Hepatocyte (in vitro differentiated cells): Measurements from ENCODE around the gene FOXO3.

ENCODE experiments used
- EZH2 ChIP-seq: fragments of 200-600 bp; sonication (generic); IDR thresholded peaks from 2 replicates; pipeline ENCODE4 v1.6.1; 2016; ENCODE audit warnings: antibody characterized with exemption, mild to moderate bottlenecking, borderline replicate concordance
- EZH2phosphoT487 ChIP-seq: fragments of 200-600 bp; sonication (generic); IDR thresholded peaks from one replicate; pipeline ENCODE4 v1.6.1; 2018; ENCODE audit warnings: antibody characterized with exemption, mild to moderate bottlenecking, low read depth, moderate library complexity; ENCODE audit not compliant: unreplicated experiment, severe bottlenecking
- TF ChIP-seq, protein P1 (sequence below): fragments of 200-600 bp; sonication (generic); IDR thresholded peaks from 2 replicates; pipeline ENCODE4 v1.5.1; 2016; ENCODE audit warnings: antibody characterized with exemption, mild to moderate bottlenecking; ENCODE audit not compliant: poor library complexity

DNA sequence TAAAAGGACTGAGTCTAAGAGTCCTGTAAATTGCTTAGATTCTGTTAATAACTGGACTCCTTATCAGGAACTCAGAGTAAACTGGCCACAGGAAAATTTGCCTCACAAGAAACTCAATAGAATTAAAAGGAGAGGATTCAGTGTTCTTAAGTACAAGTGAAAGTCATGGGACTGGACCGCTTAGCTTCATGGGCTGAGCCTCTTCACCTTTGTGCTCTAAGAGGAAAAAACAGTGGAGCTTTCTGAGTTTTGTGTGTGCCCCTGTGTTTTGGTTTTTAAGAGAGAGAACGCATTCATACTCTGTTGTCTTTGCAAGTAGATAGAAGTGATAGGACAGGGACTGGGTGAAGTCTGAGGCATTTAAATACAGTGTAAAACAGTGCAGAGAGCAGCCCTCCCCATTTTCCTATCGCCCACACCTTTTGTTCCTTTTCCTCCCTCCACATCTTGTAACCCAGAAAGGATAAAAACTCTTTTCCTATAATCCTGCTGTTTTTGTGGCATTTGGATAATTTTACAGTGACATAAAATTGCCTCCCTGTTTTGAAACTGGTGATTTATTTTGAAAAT, 49.6 kb downstream of the FOXO3 start:
- TF ChIP-seq, protein P1, sequence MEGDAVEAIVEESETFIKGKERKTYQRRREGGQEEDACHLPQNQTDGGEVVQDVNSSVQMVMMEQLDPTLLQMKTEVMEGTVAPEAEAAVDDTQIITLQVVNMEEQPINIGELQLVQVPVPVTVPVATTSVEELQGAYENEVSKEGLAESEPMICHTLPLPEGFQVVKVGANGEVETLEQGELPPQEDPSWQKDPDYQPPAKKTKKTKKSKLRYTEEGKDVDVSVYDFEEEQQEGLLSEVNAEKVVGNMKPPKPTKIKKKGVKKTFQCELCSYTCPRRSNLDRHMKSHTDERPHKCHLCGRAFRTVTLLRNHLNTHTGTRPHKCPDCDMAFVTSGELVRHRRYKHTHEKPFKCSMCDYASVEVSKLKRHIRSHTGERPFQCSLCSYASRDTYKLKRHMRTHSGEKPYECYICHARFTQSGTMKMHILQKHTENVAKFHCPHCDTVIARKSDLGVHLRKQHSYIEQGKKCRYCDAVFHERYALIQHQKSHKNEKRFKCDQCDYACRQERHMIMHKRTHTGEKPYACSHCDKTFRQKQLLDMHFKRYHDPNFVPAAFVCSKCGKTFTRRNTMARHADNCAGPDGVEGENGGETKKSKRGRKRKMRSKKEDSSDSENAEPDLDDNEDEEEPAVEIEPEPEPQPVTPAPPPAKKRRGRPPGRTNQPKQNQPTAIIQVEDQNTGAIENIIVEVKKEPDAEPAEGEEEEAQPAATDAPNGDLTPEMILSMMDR, result no peak
- TF ChIP-seq EZH2phosphoT487 (no peak), EZH2 (no peak)
